Measurements from ENCODE around the gene DNAJC8. TPM values are rescaled to one million over a fixed set of nuclear protein-coding genes. Genes with fewer than 3 reads are reported as not detected.

DNAJC8 gene
- 10 to 100 TPM; 45.8 to 55.3 TPM for total RNA-seq

- DNase-seq (ENCODE audit: low spot score): peak; percentile 98
- peaks cover 23% of the 10 kb centered on the region for H3K36me3 ChIP-seq
- peaks cover 0 to 42% of the 10 kb centered on the region in 2 donors for H3K4me1 ChIP-seq
- peak within 1 kb of the TSS; percentile 95 to 100 for H3K4me3 ChIP-seq
- H3K9me3 ChIP-seq: no peaks in the 10 kb centered on the region
- peak within 1 kb of the TSS; percentile 85 to 88 for H3K27ac ChIP-seq
- no peaks in the 10 kb centered on the region for H3K27me3 ChIP-seq
- no peak for TF ChIP-seq CTCF (IDR thresholded peaks at IDR 0.05)
Measured at GRCh38 chr1:28232558-28233263, at the start of gene DNAJC8. DNAJC8 (minus strand) TSS chr1:28233029; CDS start chr1:28232998, 31 bp downstream.

GRCh38 chr1:28281608-28282425, 49.0 kb upstream of the DNAJC8 start:
- Histone ChIP-seq H3K4me3 (no peak overlapping the region), H3K27me3 (no peaks in the 10 kb centered on the region), H3K27ac (no peak overlapping the region), H3K36me3 (peaks cover 52% of the 10 kb centered on the region), H3K4me1 (peaks cover 0 to 8% of the 10 kb centered on the region in 2 donors), H3K9me3 (no peaks in the 10 kb centered on the region)
- TF ChIP-seq CTCF (IDR thresholded peaks at IDR 0.05): no peak
- no peak for DNase-seq (ENCODE audit: low spot score)

GRCh38 chr1:28280977-28281381, 48.1 kb upstream of the DNAJC8 start:
- Histone ChIP-seq H3K27me3 (no peaks in the 10 kb centered on the region), H3K9me3 (no peaks in the 10 kb centered on the region), H3K4me3 (no peak overlapping the region), H3K36me3 (peaks cover 55% of the 10 kb centered on the region), H3K4me1 (peaks cover 0 to 8% of the 10 kb centered on the region in 2 donors), H3K27ac (peak overlapping the region in 1 of 2 donors; percentile 25)
- no peak for TF ChIP-seq CTCF (IDR thresholded peaks at IDR 0.05)
- DNase-seq (ENCODE audit: low spot score): no peak

- H3K27ac ChIP-seq: peak overlapping the region in 1 of 2 donors; percentile 25
- H3K4me1 ChIP-seq: peaks cover 0 to 8% of the 10 kb centered on the region in 2 donors
- H3K4me3 ChIP-seq: no peak overlapping the region
- no peaks in the 10 kb centered on the region for H3K27me3 ChIP-seq
- no peaks in the 10 kb centered on the region for H3K9me3 ChIP-seq
- no peak for TF ChIP-seq CTCF (IDR thresholded peaks at IDR 0.05)
- no peak for DNase-seq (ENCODE audit: low spot score)
- peaks cover 58% of the 10 kb centered on the region for H3K36me3 ChIP-seq
Measured at GRCh38 chr1:28280501-28280900, 47.7 kb upstream of the DNAJC8 start.

GRCh38 chr1:28279721-28280120, 46.9 kb upstream of the DNAJC8 start:
- Histone ChIP-seq H3K4me1 (peaks cover 0 to 8% of the 10 kb centered on the region in 2 donors), H3K27ac (no peak overlapping the region), H3K27me3 (no peaks in the 10 kb centered on the region), H3K9me3 (no peaks in the 10 kb centered on the region), H3K4me3 (no peak overlapping the region), H3K36me3 (peaks cover 65% of the 10 kb centered on the region)
- no peak for TF ChIP-seq CTCF (IDR thresholded peaks at IDR 0.05)
- no peak for DNase-seq (ENCODE audit: low spot score)
